BE2C (cell line): ENCODE data around the gene ZNF234.
"Not testable (repeated sequence)": the region's sequence is repeated elsewhere in the genome, so short reads cannot be mapped to it uniquely, and the experiment has no call there.

Experiments used
- DNase-seq: peaks from one replicate; pipeline ENCODE4 v3.0.0-alpha.2; 2020
- H3K27me3 ChIP-seq: fragments of 250-450 bp; sonication (Bioruptor Pico); 2 replicates; pipeline ENCODE4 v1.5.1; 2020; ENCODE audit warnings: mild to moderate bottlenecking
- H3K36me3 ChIP-seq: fragments of 250-450 bp; sonication (Bioruptor Pico); 2 replicates; pipeline ENCODE4 v1.5.1; 2020; ENCODE audit warnings: mild to moderate bottlenecking
- H3K4me1 ChIP-seq: fragments of 250-450 bp; sonication (Bioruptor Pico); 2 replicates; pipeline ENCODE4 v1.5.1; 2020
- H3K4me3 ChIP-seq: 2 replicates; pipeline ENCODE4 v1.5.1; 2011; ENCODE audit warnings: low read depth, low read length
- H3K9me3 ChIP-seq: fragments of 250-450 bp; sonication (Bioruptor Pico); 2 replicates; pipeline ENCODE4 v1.5.1; 2020
- CTCF ChIP-seq: IDR thresholded peaks from 2 replicates; pipeline ENCODE4 v1.5.1; 2012; ENCODE audit warnings: mild to moderate bottlenecking, low read depth, low read length

Gene ZNF234

DNA sequence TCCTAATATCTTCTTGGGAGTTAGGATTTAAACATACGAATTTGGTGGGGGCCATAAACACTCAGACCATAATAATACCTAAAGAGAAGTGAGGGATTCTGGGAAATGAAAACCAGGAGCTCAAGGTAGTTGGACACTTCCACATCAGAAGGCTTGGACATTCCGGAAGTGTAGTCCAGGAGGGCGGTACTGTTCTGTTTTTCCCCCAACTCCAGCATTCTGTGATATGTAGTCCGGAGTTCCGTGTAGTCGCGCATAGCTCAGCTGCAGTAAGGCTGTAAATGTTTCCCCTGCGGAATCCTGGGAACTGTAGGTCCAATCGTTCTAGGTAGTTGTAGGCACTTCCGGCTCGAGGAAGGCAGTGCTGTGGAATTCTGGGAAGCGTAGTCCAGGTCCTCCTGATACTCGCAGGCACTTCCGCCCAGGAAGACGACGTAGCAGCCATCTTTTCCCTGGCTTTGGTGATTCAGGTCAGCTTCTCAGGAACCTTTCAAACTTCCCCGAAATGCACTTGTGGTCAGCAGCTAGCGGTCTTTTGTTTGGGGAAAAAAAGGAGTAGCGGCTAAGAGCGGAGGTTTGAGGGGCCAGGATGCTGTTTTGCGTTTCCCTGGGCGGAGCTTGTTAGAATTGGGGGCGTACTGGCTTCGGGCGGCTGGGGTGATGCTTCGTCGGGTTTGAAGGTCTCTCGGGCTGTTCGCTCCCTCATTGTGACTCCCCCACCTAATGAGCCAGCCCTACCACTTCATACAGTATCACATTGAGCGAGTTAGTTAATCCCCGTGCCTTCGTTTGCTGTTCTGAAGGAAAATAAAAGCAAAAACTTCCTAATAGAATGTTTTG lies 23.5 kb downstream of the ZNF234 start, which contains the start of gene ZNF226:
TSS of gene ZNF226 (plus strand) at position 428 of the 840 bp plus-strand sequence. CDS start 4,981 bp downstream, outside the sequence.
- H3K4me3 ChIP-seq = peak within 1 kb of the TSS; percentile 83
- peaks cover 25% of the 10 kb centered on the region for H3K36me3 ChIP-seq
- no peaks in the 10 kb centered on the region for H3K27me3 ChIP-seq
- H3K9me3 ChIP-seq = no peaks in the 10 kb centered on the region
- DNase-seq = peak; percentile 92
- no peak for TF ChIP-seq CTCF
- H3K4me1 ChIP-seq = no peaks in the 10 kb centered on the region

GRCh38 chr19:44170660-44171059 lies 29.3 kb downstream of the ZNF234 start:
- H3K4me3 ChIP-seq = not testable (repeated sequence)
- peaks cover 73% of the 10 kb centered on the region for H3K36me3 ChIP-seq

DNA sequence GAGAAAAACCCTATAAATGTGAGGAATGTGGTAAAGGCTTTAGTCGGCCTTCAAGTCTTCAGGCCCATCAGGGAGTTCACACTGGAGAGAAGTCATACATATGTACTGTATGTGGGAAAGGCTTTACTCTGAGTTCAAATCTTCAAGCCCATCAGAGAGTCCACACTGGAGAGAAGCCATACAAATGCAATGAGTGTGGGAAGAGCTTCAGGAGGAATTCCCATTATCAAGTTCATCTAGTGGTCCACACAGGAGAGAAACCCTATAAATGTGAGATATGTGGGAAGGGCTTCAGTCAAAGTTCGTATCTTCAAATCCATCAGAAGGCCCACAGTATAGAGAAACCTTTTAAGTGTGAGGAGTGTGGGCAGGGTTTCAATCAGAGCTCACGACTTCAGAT lies 35.2 kb downstream of the ZNF234 start:
- Histone ChIP-seq H3K9me3 (no peaks in the 10 kb centered on the region; the same call in 1 of the 2 replicates), H3K4me3 (no peak overlapping the region), H3K27me3 (no peaks in the 10 kb centered on the region), H3K36me3 (peaks cover 51% of the 10 kb centered on the region), H3K4me1 (no peaks in the 10 kb centered on the region)
- no peak for DNase-seq
- no peak for TF ChIP-seq CTCF

More at GRCh38 chr19:44170660-44171059, 29.3 kb downstream of the ZNF234 start:
- H3K9me3 ChIP-seq, H3K4me1 ChIP-seq, H3K27me3 ChIP-seq, DNase-seq: not testable (repeated sequence)

GRCh38 chr19:44180968-44181367 lies 39.6 kb downstream of the ZNF234 start:
- Histone ChIP-seq H3K27me3 (no peaks in the 10 kb centered on the region), H3K36me3 (peaks cover 12% of the 10 kb centered on the region), H3K9me3 (no peaks in the 10 kb centered on the region; the same call in 1 of the 2 replicates), H3K4me1 (no peaks in the 10 kb centered on the region), H3K4me3 (no peak overlapping the region)
- no peak for TF ChIP-seq CTCF
- DNase-seq = no peak

DNA sequence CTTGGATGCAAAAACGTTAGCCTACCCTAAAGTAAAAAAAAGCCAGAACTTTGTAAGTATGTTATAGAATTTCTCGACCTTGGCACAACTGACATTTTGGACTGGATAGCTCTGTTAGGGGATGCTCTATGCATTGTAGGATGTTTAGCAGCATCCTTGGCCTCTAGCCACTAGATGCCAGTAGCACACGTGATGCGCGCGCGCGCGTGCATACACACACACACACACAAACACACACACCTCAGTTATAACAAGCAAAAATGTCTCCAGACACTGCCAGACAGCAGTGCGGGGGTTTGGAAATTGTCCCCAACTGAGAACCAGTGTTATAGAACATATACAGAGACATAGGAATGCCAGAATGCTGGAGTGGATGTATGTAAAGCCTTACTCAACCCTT lies 40.8 kb downstream of the ZNF234 start:
- Histone ChIP-seq H3K27me3 (no peaks in the 10 kb centered on the region), H3K4me3 (no peak overlapping the region), H3K4me1 (no peaks in the 10 kb centered on the region), H3K9me3 (no peaks in the 10 kb centered on the region), H3K36me3 (no peaks in the 10 kb centered on the region; the same call in 1 of the 2 replicates)
- DNase-seq = no peak
- TF ChIP-seq CTCF = no peak

DNA sequence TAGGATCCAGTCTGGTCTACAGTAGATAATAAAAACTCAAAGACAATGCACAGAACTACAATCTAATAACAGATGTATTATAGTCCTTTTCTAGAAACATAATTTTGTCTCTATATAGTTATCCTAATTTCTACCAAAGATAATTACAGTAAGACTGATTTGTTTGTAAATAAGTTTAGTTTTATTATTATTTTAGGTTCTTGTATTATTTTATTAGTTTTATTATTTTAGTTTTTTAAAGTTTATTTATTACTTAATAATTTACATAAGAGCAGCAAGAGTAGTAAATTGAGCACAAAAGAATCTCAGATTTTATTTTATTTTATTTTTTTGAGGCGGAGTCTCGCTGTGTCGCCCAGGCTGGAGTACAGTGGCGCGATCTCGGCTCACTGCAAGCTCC lies 48.7 kb downstream of the ZNF234 start:
- H3K9me3 ChIP-seq = no peaks in the 10 kb centered on the region
- H3K4me3 ChIP-seq = no peak overlapping the region
- no peak for DNase-seq
- H3K4me1 ChIP-seq = no peaks in the 10 kb centered on the region
- TF ChIP-seq CTCF = no peak
- H3K27me3 ChIP-seq = peaks cover 9% of the 10 kb centered on the region
- no peaks in the 10 kb centered on the region for H3K36me3 ChIP-seq
